NCI-H1694 (cell line): ENCODE data around the gene SHC3.

Experiments used
- DNase-seq: peaks from one replicate; lab custom pipeline; 2025; lab: John Stamatoyannopoulos, UW

SHC3 gene

GRCh38 chr9:89107406-89107805 lies 71.2 kb downstream of the SHC3 start:
- no peak for DNase-seq

- DNase-seq, result no peak
Measured at GRCh38 chr9:89106224-89106851, 72.3 kb downstream of the SHC3 start.

- DNase-seq, result no peak
Measured at GRCh38 chr9:89104821-89105220, 73.8 kb downstream of the SHC3 start.

GRCh38 chr9:89097219-89097618 lies 81.4 kb downstream of the SHC3 start:
- no peak for DNase-seq

- no peak for DNase-seq
Measured at GRCh38 chr9:89096807-89097206, 81.8 kb downstream of the SHC3 start.

- no peak for DNase-seq
Measured at GRCh38 chr9:89095761-89096528, 82.7 kb downstream of the SHC3 start.

- DNase-seq, result no peak
Measured at GRCh38 chr9:89093201-89093975, 85.2 kb downstream of the SHC3 start.

GRCh38 chr9:89089176-89089575 lies 89.4 kb downstream of the SHC3 start:
- DNase-seq, result no peak

- no peak for DNase-seq
Measured at GRCh38 chr9:89083626-89084025, 95.0 kb downstream of the SHC3 start.

- DNase-seq, result no peak
Measured at GRCh38 chr9:89080193-89080592, 98.4 kb downstream of the SHC3 start.

GRCh38 chr9:89079391-89079790 lies 99.2 kb downstream of the SHC3 start:
- DNase-seq, result no peak

- DNase-seq, result no peak
Measured at GRCh38 chr9:89078860-89079259, 99.8 kb downstream of the SHC3 start.

GRCh38 chr9:89078421-89078820 lies 100.2 kb downstream of the SHC3 start:
- DNase-seq, result no peak

GRCh38 chr9:89077519-89077918 lies 101.1 kb downstream of the SHC3 start:
- no peak for DNase-seq

GRCh38 chr9:89073397-89073796 lies 105.2 kb downstream of the SHC3 start:
- no peak for DNase-seq

GRCh38 chr9:89071591-89071990 lies 107.0 kb downstream of the SHC3 start:
- DNase-seq, result no peak

GRCh38 chr9:89066835-89067234 lies 111.8 kb downstream of the SHC3 start:
- no peak for DNase-seq

GRCh38 chr9:89065921-89066320 lies 112.7 kb downstream of the SHC3 start:
- no peak for DNase-seq

- no peak for DNase-seq
Measured at GRCh38 chr9:89060790-89061189, 117.8 kb downstream of the SHC3 start.

- no peak for DNase-seq
Measured at GRCh38 chr9:89059925-89060506, 118.6 kb downstream of the SHC3 start.

- no peak for DNase-seq
Measured at GRCh38 chr9:89058906-89059305, 119.7 kb downstream of the SHC3 start.

- no peak for DNase-seq
Measured at GRCh38 chr9:89054865-89055495, 123.6 kb downstream of the SHC3 start.
